CD4-positive, alpha-beta T cell treated with Interferon gamma for 1 hour (primary cell): ENCODE results near the gene SMLR1.

Experiments
- DNase-seq: peaks from one replicate; pipeline ENCODE4 v3.0.0-alpha.2; 2020

SMLR1 gene

DNA sequence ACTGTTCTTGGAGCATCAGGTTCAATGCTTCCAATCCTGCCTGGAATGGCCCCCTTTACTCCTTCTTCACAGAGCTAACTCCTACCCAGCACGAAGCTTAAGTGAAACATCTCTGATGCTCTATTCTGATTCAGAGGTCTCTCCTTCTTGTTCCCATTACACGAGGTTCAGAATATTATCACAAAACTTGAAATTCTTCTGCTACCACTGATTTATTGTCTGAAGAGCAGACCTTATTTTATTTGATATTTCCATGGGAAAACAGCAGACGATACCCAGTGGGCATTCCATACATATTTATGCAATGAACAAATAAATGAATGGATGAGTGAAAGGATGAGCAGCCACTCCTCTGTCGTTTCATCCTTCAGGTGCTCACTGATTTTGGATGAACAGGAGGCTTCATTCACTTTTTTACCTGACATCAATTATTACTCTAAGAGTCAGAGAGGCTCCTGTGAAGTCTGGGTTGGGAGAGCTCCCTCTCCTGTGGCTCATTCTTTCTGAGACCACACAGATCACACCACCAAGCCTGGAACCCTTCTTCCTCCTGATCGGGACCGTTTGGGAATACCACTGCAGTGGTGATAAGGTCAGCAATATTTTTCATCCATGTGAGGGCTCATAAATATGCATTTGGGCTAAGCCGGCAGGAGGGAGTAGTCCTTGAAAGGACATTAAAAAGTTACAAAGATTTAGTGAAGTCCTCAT lies 25.8 kb downstream of the SMLR1 start:
- no peak for DNase-seq

DNA sequence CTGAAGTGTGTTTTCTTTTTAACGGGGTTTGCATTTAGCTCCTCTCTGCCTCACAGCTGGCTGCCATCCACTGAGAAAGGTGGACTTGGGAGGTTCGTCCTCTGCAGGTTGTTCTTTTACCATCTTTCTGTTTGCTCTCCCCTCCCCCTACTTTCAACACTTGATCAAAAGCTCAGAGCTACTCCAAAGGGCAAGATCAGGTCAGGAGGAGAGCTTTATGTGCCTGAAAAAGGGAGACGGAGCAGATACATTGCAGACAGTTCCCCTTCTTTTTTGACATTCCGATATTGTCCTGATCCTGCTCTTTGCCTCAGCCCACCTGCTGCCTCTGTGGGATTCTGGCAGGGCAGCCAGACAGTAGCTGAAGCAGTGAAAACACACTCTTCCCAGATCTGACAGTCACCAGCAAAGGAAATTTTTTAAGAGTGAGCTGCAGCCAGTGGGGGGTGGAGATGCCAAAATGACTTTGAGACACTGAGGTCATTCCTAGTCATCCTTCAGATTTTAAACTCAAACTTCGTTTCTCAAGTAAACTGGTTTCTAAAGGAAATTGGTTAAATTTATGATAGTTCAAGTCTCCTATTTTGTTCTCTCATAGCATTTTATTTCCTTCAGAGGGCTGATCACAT lies 26.5 kb downstream of the SMLR1 start:
- no peak for DNase-seq

DNA sequence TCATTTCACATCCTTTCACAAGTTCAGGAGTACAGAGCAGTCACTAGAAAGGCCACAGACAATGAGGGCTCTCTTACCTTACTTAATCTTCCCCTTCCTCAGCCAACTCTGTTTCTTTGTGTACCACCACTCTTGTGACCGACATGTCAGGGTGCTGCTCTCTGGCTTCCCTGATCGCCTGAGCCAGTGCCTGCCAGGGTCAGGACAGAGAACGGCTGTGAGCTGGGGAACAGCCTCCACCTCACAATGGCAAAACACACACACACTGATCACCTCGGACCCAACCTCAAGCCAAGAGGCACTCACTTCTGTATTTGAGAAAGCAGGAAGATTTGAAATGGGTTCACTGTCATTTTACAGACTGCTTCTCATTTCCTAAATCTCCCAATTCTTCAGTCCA lies 30.8 kb downstream of the SMLR1 start:
- no peak for DNase-seq

DNA sequence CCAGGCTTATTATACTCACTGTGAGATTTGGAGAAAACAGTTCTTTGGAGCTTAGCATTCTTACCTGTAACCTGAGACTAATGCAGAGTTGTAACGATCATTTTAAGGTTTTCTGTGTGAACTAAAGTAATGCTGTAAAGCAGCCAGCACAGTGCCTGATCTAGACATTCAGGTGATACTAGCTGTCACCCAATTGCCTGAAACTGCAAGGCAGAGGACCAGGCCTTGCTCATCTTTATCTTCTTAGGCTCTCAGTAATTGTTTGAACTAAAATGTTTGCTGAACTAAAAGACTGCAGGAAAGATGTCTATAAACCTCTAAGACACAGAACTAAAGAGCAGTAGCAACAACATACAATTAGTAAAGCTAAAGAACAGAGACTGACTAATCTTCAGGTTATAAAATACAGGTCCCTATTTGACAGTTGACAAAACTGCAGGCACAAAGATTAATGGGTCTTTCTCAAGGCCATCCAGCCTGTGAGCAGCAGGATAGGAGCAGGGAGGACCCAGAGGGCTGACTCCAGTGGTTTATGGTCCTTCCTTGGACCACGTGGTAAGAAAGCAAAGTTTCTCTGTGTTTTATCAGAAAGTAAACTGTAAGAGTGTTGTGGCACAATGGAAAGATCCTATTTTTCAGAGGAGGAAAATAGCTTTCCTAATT lies 31.4 kb downstream of the SMLR1 start:
- no peak for DNase-seq

DNA sequence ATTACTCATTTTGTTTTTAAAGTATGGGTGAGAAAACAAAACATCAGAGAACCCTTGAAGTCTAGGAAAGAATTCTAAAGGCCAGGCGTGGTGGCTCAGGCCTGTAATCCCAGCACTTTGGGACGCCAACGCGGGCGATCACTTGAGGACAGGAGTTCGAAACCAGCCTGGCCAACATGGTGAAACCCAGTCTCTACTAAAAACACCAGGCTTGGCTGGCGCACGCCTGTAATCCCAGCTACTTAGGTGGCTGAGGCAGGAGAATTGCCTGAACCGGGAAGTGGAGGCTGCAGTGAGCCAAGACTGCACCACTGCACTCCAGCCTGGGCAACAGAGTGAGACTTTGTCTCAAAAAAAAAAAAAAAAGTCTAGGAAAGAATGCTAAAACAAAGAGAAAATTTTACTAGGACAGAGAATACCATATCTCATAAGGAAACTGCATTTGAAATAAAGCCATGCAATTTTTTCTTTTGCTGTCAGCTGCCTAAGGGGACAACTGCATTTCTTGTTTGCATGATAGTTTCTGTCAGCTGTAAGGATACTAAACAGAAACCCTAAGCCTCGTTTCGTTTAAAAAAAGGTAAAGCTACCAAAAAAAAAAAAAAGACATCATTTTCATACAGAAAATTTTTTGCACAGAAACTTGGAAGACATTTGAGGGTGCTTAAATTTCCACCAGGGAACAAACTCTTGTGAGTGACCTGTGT lies 32.1 kb downstream of the SMLR1 start:
- DNase-seq: no peak

DNA sequence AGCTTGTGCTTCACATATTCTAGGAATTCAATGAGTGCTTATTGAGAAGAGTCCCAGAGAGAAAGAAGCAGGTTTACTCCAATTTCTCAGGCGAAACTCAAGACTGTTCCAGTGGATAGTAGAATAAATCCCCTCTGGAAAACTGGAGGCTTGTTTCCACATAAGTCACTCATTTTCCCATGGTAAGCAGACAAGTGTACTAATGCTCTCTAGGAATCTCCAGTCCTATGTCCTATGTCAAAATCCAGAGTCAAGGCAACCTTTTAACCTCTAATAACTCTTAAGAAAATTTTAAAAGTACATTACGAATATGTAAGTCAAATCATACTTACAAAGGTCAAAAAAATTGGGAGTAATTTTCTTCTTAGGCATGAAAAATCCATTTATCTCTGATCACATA lies 35.2 kb downstream of the SMLR1 start:
- DNase-seq: no peak

DNA sequence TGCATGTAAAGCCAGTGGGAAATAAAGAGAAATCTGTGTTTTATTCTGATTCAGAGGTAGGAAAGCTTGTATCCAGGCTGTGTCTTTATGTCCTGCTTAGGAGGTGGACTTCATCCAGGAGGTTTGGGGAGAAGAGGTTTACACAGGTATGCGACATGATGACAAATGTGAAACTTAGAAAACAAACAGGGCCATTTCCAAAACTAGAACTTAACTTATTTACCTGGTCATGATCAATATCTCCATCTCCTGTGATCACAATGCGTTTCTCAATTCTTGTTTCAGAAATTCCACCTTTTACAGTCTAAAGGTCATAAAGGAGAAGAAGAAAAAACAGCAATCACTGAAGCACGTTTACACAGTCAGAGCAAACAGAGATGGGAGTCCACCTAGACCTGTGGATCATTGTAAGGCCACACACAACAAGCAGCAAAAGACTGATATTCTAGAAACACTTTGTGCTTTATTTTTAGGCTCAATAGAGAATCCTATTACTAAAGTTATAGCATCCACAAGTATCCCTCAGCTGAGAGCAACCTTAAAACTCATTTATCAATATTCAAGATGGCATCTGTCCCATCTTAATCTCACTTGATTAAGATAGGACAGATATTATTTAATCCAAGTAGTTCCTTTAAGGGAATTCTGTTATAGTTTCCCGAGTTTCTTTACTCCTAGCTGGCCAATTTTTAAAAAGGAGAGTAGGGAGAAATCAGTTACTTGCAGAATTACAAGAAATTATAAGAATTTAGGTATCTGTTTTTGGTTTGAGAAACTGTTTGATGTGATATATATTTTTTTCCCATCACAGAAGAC lies 36.4 kb downstream of the SMLR1 start:
- DNase-seq: no peak

DNA sequence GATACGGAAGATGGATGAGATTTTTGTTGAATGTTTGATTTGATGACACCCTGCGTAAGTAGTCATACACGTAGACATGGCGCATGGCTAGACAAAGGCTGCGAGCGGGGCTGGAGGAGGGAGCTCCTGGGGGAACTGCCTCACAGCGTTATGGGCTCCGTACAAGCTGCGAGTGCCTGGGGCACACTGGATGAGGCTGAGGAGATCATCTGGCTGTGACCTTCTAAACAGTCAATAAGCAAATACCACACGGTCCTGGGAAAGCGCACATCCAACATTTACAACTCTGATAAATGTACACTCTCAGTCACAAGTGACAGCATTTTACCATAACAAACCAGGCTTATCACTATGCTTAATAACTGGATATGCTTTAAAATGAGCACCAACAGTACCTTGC lies 37.1 kb downstream of the SMLR1 start:
- DNase-seq: no peak

DNA sequence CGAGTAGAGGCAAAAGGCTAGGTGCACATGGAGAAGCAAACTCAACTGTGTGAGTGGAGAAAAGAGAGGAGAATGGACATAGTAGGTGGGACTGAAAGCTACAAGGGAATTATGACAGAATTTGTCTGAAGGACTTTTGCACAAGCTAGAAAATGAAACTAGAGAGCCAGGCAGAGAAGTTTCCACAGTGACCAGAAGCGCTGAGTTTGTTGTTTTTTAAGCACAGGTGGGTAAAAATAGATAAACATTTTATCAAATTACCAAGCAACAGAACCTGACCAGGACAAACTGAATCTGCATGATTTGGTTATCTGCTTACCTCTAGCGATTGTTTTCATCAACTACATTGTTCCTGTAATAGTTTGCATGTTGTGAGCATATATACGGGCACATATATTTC lies 38.6 kb downstream of the SMLR1 start:
- DNase-seq: no peak

DNA sequence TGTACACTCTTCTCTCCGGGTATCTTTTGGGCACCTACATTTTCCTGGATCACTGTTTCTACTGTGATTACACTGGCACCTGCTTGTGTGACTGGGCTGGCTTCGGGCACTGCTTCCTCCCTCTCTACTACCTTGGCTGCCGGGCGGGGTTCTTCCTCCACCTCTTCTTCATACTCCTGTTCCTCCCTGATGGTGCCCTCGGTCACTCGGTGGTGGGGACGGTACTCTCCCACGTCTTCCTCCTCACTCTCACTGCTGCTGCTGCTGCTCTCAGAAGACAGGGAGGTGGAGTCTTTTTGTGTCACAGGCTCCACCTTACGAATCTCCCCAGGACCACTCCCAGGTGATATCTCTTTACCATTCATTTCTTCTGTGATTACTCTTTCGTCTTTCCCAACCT lies 42.5 kb downstream of the SMLR1 start:
- DNase-seq: no peak

DNA sequence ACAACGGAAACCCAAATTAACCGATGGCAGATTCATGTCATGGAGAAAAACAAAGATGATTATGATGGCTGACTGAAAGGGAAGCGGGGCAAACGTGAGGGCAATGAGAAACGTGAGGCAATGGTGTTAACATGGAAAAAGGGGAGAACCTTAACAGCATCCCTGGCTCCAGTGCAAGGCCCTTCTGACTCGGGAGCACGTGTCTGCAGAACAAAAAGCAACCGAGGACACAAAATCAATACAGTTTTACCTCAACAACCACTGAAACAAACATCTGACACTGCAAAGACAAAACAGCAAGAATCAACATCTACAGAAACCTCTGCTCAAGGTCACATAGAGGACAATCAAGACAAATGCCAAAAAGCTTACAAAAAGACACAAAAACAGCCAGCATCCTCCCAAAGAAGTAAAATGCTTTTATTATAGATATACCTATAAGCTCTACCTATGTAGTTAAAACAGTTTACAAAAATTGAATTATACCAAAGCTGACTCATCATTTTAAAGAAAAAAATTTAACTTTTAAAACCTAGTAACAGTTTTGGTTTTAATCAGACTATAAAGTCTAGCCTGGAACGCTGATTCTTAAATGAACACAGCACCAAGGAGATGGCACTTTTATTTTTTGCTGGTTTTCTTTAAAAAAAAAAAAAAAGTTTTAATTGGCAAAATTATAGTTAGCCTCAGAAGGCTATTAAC lies 43.1 kb downstream of the SMLR1 start:
- DNase-seq: no peak

DNA sequence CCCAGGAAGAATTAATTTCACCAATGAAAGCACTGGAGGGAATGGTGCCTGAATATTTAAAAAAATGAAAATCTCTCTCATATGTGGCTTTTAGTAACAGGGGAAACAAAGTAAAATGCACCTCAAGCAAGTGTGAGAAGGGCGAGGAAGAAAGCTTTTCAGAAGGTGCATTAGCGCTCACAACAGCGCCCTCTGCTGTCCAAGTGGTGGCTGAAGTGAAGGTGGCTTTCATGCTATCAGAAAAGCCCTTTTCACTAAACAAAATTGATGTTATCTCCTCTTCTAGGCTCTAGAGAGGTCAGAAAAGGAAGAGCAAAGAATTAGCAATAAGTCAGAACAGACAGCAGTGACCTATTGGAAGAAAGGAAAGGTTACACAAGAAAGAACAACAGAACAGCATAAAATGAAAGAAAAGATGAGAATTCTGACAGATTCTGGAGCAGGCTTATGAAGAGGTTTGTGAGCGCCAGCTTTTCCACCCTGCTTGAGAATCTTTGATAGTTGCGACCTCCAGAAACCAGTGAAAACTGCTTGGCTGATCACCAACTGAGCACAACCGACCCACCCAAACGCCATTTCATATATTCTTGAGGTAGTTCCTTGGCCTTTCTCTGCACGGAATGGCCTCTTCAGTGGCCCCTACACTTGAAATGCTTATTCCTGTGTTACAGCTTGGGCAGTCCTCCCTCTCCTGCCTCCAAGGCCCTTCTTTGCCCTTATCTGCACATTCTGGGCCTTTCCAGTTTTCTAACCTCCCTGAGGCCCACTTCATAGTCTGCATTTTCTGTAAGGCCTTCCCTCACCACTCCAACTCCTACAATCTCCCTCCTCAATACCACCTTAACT lies 45.3 kb downstream of the SMLR1 start:
- peak; percentile 45 for DNase-seq

DNA sequence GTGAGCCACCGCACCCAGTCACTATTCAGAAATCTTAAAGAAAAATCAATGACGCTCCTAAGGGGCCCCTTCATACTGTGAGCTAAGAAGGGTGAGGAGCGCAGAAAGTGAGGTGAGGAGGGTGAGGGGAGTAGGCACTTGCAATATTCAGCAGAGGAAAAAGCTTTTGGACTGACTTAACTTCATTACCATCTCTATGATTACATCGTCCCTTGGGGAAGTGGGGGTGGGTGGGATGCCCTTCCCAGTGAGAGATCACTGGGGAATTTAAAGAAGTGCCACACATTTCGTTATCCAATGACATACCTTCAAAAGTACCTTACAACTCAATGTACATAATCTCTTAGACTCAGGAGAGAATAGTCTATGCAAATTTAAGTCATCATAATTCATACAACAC lies 46.5 kb downstream of the SMLR1 start:
- no peak for DNase-seq

DNA sequence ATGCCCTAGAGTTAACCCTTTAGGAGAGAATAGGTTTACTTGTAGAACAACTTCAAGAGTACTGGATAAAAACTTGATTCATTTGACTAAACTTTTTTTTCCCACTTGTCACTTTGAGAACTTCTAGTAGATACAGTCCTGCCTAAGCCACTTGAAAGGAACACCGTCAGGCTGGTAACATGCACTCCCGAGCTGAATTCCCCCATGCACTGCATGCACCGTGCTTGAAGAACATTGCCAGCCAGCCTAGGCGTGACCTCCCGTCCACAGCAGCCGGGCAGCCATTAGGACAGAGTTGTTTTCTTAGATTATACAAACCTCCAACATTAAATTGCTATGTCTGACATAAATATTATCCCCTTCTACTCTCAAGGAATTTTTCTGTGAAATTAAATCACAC lies 52.6 kb downstream of the SMLR1 start:
- DNase-seq: no peak

DNA sequence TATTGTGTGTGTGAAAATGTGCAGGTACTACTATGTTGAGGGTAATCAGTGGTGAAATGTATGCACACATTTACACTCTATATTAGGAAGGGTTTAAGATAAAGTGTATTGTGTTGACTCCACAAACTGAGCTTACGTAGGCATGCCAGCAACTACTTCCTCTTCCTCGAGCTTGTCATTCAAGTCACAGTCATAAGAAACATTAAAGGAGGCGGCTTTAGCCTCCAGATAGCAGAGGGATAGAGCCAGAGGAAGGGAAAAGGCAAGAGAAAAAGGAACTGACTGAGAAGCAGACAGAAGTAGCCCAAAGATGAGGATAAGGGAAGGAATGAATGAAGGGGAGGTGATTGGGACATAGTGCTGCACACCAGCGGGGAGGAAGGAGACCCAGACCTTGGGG lies 55.2 kb downstream of the SMLR1 start:
- no peak for DNase-seq

DNA sequence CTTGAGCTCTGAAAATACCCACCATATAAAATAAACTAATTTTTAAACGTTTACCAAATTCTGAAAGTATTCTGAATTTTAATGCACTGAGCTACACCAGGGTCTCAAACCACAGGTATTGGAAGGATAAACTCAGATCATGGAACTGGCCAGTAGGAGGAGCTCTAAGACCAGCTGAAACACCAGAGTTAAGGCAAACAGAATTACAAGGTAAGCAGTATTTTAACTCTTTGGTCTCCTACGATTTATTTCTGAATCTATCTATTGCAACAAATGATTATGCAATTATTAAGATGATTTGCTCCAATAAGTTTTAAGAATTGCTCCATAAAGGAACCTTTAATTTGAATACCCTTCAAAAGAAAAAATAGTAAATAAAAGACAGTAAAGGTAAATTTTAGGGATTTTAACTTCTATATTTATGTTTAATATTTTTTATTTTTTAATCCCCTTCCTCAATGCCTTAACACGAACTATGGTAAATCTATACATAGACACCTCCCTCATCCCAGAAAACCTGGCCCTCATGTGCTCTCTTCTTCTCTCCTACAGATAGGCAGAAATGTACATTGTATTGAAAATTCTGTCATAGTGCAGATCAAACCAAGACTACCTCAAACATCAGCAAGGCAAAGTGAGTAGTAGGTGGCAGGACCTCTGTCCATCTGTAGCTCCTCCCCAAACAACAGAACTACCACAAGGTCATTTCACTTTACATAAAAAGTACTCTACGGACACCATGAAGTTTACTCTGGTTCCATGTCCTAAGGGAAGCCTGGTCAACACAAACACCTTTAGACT lies 58.4 kb downstream of the SMLR1 start:
- peak; percentile 54 for DNase-seq
